Measurements from ENCODE around the gene SERPINH1.

DNA sequence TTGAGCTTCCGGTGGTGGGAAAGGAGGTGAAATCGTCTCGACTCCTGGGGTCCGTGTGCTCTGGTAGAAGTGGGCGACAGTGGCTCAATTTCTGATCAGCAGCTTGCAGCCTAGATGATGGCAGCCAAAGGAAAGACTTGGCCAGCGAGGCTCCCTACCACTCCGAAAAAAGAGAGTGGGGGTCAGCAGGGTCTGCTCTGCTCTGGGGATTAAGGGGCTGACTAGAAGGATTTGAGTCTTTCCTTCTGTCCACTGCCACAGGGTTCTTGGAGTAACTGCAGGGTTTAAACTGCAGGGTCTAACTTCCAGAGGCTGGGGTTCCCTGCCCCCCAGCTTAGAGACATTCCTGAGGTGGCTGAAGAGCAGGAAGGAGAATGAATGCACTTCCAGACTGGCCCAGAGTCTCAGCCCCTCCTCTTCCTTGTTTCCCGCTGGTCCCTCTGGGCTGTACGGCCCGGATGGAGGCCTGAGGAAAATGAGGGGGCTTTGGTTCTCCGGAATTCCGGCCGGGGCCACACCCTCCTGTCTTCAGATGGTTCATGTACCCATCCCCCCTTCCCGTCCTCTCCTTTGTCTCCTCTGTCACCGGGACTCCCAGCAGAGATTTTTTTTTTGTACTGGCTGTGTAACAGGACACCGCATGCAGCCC is 907 bp downstream of the SERPINH1 start:
- TF ChIP-seq, protein P1, sequence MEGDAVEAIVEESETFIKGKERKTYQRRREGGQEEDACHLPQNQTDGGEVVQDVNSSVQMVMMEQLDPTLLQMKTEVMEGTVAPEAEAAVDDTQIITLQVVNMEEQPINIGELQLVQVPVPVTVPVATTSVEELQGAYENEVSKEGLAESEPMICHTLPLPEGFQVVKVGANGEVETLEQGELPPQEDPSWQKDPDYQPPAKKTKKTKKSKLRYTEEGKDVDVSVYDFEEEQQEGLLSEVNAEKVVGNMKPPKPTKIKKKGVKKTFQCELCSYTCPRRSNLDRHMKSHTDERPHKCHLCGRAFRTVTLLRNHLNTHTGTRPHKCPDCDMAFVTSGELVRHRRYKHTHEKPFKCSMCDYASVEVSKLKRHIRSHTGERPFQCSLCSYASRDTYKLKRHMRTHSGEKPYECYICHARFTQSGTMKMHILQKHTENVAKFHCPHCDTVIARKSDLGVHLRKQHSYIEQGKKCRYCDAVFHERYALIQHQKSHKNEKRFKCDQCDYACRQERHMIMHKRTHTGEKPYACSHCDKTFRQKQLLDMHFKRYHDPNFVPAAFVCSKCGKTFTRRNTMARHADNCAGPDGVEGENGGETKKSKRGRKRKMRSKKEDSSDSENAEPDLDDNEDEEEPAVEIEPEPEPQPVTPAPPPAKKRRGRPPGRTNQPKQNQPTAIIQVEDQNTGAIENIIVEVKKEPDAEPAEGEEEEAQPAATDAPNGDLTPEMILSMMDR (IDR thresholded peaks at IDR 0.05): no peak
- no peak for TF ChIP-seq POLR2A (IDR thresholded peaks at IDR 0.05)

All from uterus (tissue), 2 donors.